ENCODE measurements around the gene TMEM59L.

GRCh38 chr19:18608805-18609716 is 3.6 kb upstream of the TMEM59L start:
- TF ChIP-seq CTCF (IDR thresholded peaks at IDR 0.05 in 2 of 3, conservative IDR thresholded peaks at IDR 0.05 in 1 of 3; ENCODE audit: control insufficient read depth in 2 of 3, extremely low read depth in 1 of 3, insufficient read depth in 1 of 3, low read depth in 3 of 3, low read length in 3 of 3) (no peak), TCF7 (IDR thresholded peaks at IDR 0.05; ENCODE audit: borderline replicate concordance) (no peak), HDAC6 (IDR thresholded peaks at IDR 0.05; ENCODE audit: unreplicated experiment) (no peak), PBX3 (IDR thresholded peaks at IDR 0.05; ENCODE audit: insufficient replicate concordance, low read depth, low read length) (no peak), POLR2A (IDR thresholded peaks at IDR 0.05; ENCODE audit: low read depth, low read length) (no peak), RAD21 (IDR thresholded peaks at IDR 0.05; ENCODE audit: insufficient read depth, low read depth, low read length) (no peak), REST (IDR thresholded peaks at IDR 0.05; ENCODE audit: low read depth, low read length) (no peak), YBX1 (IDR thresholded peaks at IDR 0.05) (no peak), ZZZ3 (IDR thresholded peaks at IDR 0.05; ENCODE audit: control insufficient read depth, insufficient read length, low read depth) (no peak)
